MM.1S (cell line): Measurements from ENCODE around the gene FUT7.

Experiments
- CTCF ChIP-seq: fragments of 300-600 bp; sonication (generic); IDR thresholded peaks from 2 replicates; pipeline ENCODE4 v1.5.1; 2016; ENCODE audit warnings: antibody characterized with exemption, low read length, mixed read lengths
- EZH2 ChIP-seq: fragments of 300-600 bp; sonication (generic); optimal IDR thresholded peaks from 2 replicates; pipeline ENCODE3; 2017; ENCODE audit warnings: low read depth, mild to moderate bottlenecking, antibody characterized with exemption, low read length, mixed read lengths
- EZH2phosphoT487 ChIP-seq: fragments of 300-600 bp; sonication (generic); IDR thresholded peaks from 2 replicates; pipeline ENCODE4 v1.6.1; 2018; ENCODE audit warnings: antibody characterized with exemption, low read length

GRCh38 chr9:137050570-137050969, 18.7 kb upstream of the FUT7 start:
- TF ChIP-seq CTCF (no peak), EZH2 (no peak), EZH2phosphoT487 (no peak)
